Hematopoietic multipotent progenitor cell treated with erythropoietin and hydrocortisone succinate and interleukin-3 and kit ligand, for 15 days (in vitro differentiated cells): ENCODE data around the gene SSRP1.
"Not testable (repeated sequence)": the region's sequence is repeated elsewhere in the genome, so short reads cannot be mapped to it uniquely, and the experiment has no call there.

Experiments
- DNase-seq: peaks from one replicate; pipeline ENCODE4 v3.0.0-alpha.2; 2015; ENCODE audit warnings: low spot score

SSRP1 gene

GRCh38 chr11:57335343-57336110 is at the start of gene SSRP1:
Gene SSRP1, minus strand, starts transcription at chr11:57335892. Its CDS starts 771 bp downstream, at chr11:57335121.
- peak; percentile 81 for DNase-seq

DNA sequence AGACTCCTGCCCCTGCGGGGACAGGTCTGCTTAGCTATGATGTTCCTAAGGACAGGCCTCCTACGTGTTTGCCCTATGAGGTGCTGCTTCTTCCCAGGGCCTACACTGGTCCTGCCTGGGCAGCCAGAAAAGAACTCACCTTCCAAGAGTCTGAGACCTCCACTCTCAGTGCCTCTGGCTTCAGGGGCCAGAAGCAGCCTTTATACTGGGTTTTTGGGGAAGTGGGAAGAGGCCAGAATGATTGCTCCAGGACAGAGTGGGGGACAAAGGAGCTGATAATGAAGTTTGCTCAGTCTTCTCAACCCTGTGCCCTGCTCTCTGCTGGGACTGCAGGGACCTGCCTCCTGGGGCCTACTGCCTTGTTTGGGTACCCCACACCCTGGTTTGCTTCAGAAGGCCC is 45.3 kb upstream of the SSRP1 start, which contains the start of gene PRG3:
PRG3 (minus strand) TSS at position 176 of the 400 bp plus-strand sequence. CDS start 442 bp downstream, outside the sequence.
- no peak for DNase-seq

GRCh38 chr11:57379732-57380131 is 44.0 kb upstream of the SSRP1 start:
- no peak for DNase-seq

DNA sequence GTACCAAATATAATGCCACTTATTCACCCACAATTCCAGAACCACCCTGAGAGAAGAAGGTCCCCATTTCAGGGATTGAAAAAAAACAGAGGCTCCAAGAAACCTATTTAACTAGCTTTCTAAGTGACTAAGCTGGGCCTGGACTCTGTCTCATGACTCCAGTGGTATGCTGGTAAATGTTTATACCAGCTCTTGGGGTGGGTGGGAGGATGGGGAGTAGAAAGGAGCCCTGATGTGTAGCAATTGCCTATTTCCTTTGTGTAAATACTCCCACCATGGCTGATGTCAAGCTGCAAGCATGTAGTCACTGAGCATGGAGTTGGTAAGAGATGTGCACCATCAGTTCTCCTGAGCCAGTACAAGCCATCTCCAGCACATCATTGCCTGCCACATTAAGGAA is 42.5 kb upstream of the SSRP1 start:
- DNase-seq: no peak

DNA sequence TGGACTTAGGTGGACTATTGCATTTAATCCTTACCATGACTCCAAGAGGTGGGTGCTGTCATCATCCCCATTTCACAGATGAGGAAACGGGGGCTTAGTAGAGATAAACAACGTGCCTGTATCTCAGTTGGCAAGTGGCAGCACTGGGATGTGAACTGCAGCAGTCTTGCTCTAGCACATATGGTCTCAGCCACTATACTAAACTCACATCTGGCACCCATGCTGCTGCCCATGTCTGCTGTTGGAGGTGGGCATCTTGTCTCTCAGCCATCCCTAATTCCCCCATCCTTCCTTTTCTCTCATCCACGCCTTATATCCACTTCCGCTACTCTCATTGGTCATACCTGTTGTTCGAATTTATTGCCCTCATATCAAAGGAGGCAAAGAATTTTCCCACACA is 41.4 kb upstream of the SSRP1 start:
- DNase-seq: no peak

GRCh38 chr11:57376095-57377090 is 40.7 kb upstream of the SSRP1 start:
- DNase-seq: no peak

- no peak for DNase-seq
Observed at GRCh38 chr11:57375490-57375889, 39.8 kb upstream of the SSRP1 start.

GRCh38 chr11:57374966-57375365 is 39.3 kb upstream of the SSRP1 start:
- no peak for DNase-seq

DNA sequence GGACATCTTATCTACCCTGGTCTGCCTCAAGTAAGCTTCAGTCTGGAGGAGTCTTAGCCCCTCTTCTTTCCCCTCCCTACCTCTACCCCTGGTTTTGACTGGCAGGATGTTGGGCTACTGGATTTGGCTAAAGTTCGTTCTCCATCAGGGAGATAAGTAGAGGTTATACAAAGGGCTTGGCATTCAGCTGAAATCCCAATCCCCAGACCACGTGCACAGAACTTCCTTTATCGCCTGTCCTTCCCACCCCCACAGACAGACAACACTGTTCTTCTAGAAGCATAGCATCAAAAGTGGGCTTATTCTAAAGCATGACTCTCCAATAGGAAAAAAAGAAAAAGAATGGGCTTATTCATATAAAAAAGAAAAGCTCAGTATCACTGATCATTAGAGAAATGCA is 37.5 kb upstream of the SSRP1 start:
- no peak for DNase-seq

DNA sequence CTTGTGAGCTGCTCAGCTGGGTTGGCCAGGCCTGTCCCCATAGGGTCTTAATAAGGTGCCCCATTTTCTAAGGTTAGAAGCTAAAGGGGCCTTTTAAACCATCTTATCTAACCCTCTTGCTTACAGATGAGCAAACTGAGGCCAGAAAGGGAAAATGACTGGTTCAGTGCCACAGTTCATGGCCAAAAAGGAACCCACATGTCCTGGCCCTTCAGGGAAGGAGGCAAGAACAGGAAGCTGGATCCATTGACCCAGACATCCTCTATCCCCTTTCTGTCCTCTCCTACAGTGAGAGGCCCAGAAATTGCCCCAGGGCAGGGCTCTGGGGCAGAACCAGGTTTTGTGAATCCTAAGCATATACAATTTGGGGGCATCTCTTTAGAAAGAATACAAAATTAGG is 35.2 kb upstream of the SSRP1 start:
- no peak for DNase-seq

- DNase-seq: no peak
Observed at GRCh38 chr11:57370251-57370650, 34.6 kb upstream of the SSRP1 start.

DNA sequence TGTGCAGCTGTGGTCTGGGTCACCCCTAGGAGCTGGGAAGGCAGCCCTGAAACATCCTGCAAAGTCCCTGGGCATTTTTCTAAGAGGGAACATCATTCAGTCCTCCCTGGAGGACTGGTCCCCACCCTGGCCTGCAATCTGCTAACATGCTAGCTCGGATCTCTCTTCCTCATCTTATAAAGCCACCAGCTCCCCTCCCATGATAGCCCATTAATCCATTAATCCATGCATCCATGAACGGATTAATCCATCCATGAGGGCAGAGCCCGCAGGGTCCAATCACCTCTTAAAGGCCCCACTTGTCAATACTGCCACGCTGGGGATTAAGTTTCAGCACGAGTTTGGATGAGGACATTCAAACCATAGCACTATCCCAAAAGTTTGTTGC is 33.1 kb upstream of the SSRP1 start:
- no peak for DNase-seq

DNA sequence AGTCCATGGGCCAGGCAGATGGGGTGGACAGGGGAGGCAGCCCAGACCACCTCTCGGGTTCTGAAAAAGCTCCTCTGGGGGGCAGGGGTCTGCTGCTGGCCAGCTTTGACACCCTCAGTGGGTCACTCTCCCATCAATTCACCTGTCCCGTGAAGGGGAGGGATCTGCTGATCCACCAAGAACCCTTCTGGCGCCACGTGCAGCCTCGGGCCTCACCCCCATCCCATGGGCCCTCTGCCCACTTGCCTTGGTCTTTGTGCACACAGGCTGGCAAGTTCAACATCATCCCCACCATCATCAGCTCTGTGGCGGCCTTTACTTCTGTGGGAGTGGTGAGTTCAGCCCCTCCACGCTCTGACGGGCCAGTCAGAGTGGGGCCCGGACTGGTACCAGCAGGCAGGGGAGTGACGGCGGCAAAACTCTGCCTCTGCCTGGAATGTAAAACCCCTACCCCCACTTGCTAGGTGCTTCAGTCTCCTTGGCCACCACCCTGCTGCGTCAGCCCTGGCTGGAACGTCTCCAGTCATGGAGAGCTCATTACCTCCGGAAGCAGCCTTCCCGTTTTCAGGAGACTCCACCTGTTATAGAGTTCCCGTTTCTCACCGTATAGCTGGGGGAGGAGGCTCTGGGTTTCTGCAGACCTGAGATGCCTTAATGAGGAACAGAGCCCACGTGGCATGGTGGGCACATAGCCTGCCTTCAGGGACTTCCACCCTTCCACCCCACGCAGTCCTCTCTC is 32.6 kb upstream of the SSRP1 start:
- no peak for DNase-seq

GRCh38 chr11:57364851-57365660 is 29.4 kb upstream of the SSRP1 start:
- no peak for DNase-seq

- no peak for DNase-seq
Observed at GRCh38 chr11:57363131-57364080, 27.7 kb upstream of the SSRP1 start.

DNA sequence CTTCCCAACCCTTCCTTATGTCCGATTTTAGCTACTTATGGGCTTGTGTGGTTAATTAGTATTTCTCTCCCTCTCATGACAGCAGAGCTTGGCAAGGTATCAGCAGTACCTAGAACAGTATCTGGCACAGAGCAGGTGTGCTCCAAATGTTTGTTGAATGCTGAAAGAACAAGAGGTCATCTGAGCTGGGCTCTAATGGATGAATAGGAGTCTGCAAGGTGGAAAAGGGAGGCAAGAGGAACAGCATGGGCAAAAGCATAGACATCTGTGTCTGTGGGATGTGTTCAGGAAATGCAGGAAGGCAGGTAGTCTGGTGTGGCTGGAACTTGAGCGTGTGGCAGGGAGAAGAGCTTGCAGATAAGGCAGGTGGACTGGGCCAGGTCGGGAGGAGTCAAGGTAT is 26.2 kb upstream of the SSRP1 start:
- DNase-seq: no peak

GRCh38 chr11:57361420-57361819 is 25.7 kb upstream of the SSRP1 start:
- not testable (repeated sequence) for DNase-seq

DNA sequence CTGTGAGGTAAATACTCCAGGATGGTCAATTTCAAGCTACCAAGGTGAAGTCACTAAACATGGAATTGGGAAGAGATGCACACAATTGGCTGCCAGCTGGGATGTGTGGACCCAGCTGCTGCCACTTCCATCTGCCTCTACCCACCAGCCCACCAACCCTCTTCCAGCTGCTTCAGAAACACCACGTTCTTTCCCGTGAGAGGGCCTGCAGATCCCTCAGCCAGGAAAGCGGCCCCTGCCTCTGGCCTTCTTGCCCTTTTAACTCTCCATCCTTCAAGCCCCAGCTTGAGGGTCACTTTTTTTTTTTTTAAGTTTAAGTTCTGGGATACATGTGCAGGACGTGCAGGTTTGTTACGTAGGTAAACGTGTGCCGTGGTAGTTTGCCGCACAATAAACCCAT is 25.3 kb upstream of the SSRP1 start:
- no peak for DNase-seq

DNA sequence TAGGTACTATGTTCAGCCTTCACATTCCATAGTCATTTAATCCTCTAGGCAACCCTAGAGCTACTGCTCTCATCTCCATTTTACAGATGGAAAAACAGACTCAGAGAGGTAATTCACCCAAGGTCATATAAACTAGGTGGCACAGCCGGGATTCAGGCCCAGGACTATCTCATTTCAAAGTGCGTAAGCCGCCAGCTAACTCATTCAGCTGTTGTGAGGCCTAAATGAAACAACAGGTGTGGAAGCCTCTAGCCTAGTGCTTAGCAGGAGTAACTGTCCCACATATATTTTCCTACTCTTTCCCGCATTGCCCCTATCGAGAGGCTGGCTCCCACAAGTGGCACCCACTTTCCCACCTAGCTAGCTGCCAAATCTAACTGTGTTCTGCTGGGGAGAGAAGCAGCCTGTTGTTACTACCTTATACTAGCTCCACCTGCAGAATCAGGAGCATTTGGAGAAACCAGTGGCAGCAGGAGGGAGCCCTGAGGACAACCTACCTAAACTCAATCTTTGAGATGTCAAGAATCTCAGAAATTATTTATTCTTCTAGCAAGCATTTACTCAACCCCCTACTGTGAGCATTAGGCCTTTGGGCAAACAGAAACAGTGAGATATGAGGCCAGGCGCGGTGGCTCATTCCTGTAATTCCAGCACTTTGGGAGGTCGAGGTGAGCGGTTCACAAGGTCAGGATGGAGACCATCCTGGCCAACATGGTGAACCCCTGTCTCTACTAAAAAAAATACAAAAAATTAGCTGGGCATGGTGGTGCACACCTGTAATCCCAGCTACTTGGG is 24.4 kb upstream of the SSRP1 start:
- DNase-seq: no peak
